ENCODE results near the gene FOXP1. TPM values are rescaled to one million over a fixed set of nuclear protein-coding genes. Genes with fewer than 3 reads are reported as not detected.

The FOXP1 gene
- total and polyA plus RNA-seq, 4 donors: 4.9 to 35.4 (median 32.0) TPM

- no peak overlapping the region for H3K27ac ChIP-seq (ENCODE audit: low read depth in 1 of 2, low read length in 2 of 2)
- H3K9me3 ChIP-seq (ENCODE audit: control insufficient read depth in 4 of 4, low read length in 3 of 4): no peaks in the 10 kb centered on the region
- no peaks in the 10 kb centered on the region for H3K27me3 ChIP-seq (ENCODE audit: control insufficient read depth in 4 of 4, insufficient read depth in 4 of 4, low read length in 3 of 4)
- no peak for DNase-seq (ENCODE audit: low spot score)
- TF ChIP-seq ZBTB33 (IDR thresholded peaks at IDR 0.05) (no peak), JUND (IDR thresholded peaks at IDR 0.05) (no peak), HNF4G (IDR thresholded peaks at IDR 0.05) (no peak), RAD21 (IDR thresholded peaks at IDR 0.05) (no peak), RXRA (IDR thresholded peaks at IDR 0.05) (no peak), CTCF (IDR thresholded peaks at IDR 0.05; ENCODE audit: low read depth, low read length, missing input control) (no peak), YY1 (IDR thresholded peaks at IDR 0.05) (no peak), EGR1 (IDR thresholded peaks at IDR 0.05; ENCODE audit: low read depth in 2 of 2) (no peak), SP1 (IDR thresholded peaks at IDR 0.05) (no peak)
- no peak overlapping the region for H3K9ac ChIP-seq (ENCODE audit: low read depth in 1 of 2, low read length in 2 of 2)
- H3K36me3 ChIP-seq (ENCODE audit: control insufficient read depth in 4 of 4, insufficient read depth in 3 of 4, low read depth in 1 of 4, low read length in 3 of 4): no peaks in the 10 kb centered on the region
- H3K4me1 ChIP-seq (ENCODE audit: control insufficient read depth in 4 of 4, insufficient read depth in 4 of 4, low read length in 3 of 4): peaks cover 2 to 12% (median 5%) of the 10 kb centered on the region in 4 donors
- 100% methylated on average over 1 of the region's 1 CpG for WGBS
- no peak overlapping the region for H3K4me3 ChIP-seq (ENCODE audit: low read depth in 1 of 3, low read length in 3 of 3)
Observed at GRCh38 chr3:71378509-71378908, 205.0 kb downstream of the FOXP1 start.

GRCh38 chr3:71376911-71377310 lies 206.6 kb downstream of the FOXP1 start:
- no peaks in the 10 kb centered on the region for H3K36me3 ChIP-seq (ENCODE audit: control insufficient read depth in 4 of 4, insufficient read depth in 3 of 4, low read depth in 1 of 4, low read length in 3 of 4)
- no peak for TF ChIP-seq RXRA (IDR thresholded peaks at IDR 0.05)
- no peak for TF ChIP-seq ZBTB33 (IDR thresholded peaks at IDR 0.05)
- TF ChIP-seq EGR1 (IDR thresholded peaks at IDR 0.05; ENCODE audit: low read depth in 2 of 2): no peak
- TF ChIP-seq JUND (IDR thresholded peaks at IDR 0.05): no peak
- TF ChIP-seq NR2F2 (IDR thresholded peaks at IDR 0.05): no peak
- TF ChIP-seq TAF1 (conservative IDR thresholded peaks at IDR 0.05): no peak
- TF ChIP-seq SP1 (IDR thresholded peaks at IDR 0.05): no peak
- no peak for TF ChIP-seq MAX (IDR thresholded peaks at IDR 0.05)
- no peak for TF ChIP-seq GABPA (IDR thresholded peaks at IDR 0.05 in 1 of 2, conservative IDR thresholded peaks at IDR 0.05 in 1 of 2)
- no peak for TF ChIP-seq REST (IDR thresholded peaks at IDR 0.05)
- TF ChIP-seq FOXA2 (IDR thresholded peaks at IDR 0.05): no peak
- TF ChIP-seq CTCF (IDR thresholded peaks at IDR 0.05; ENCODE audit: low read depth, low read length, missing input control): no peak
- TF ChIP-seq ATF3 (IDR thresholded peaks at IDR 0.05): no peak
- no peak for TF ChIP-seq HNF4G (IDR thresholded peaks at IDR 0.05)
- TF ChIP-seq FOXA1 (IDR thresholded peaks at IDR 0.05): no peak
- no peak for TF ChIP-seq HNF4A (conservative IDR thresholded peaks at IDR 0.05)
- no peak for TF ChIP-seq RAD21 (IDR thresholded peaks at IDR 0.05)
- TF ChIP-seq YY1 (IDR thresholded peaks at IDR 0.05): no peak
- H3K9me3 ChIP-seq (ENCODE audit: control insufficient read depth in 4 of 4, low read length in 3 of 4): no peaks in the 10 kb centered on the region
- no peak overlapping the region for H3K9ac ChIP-seq (ENCODE audit: low read depth in 1 of 2, low read length in 2 of 2)
- H3K4me3 ChIP-seq (ENCODE audit: low read depth in 1 of 3, low read length in 3 of 3): no peak overlapping the region
- H3K27me3 ChIP-seq (ENCODE audit: control insufficient read depth in 4 of 4, insufficient read depth in 4 of 4, low read length in 3 of 4): no peaks in the 10 kb centered on the region
- DNase-seq (ENCODE audit: low spot score): no peak
- peaks cover 5 to 27% (median 19%) of the 10 kb centered on the region in 4 donors for H3K4me1 ChIP-seq (ENCODE audit: control insufficient read depth in 4 of 4, insufficient read depth in 4 of 4, low read length in 3 of 4)
- H3K27ac ChIP-seq (ENCODE audit: low read depth in 1 of 2, low read length in 2 of 2): no peak overlapping the region
- WGBS: 97% methylated on average over 4 of the region's 4 CpGs
